AG09309 (cell line): ENCODE measurements around the gene HSPA12A.
A peak's percentile ranks its signal among the peaks of the same experiment; 100 is the strongest.

Experiments used
- DNase-seq: peaks from one replicate; pipeline ENCODE4 v3.0.0-alpha.2; 2010; ENCODE audit warnings: low read depth
- H3K4me3 ChIP-seq: 2 replicates; pipeline ENCODE4 v1.5.1; 2011; ENCODE audit warnings: mild to moderate bottlenecking, low read depth, low read length, moderate library complexity; ENCODE audit not compliant: control insufficient read depth
- TF ChIP-seq, protein P1 (sequence below): IDR thresholded peaks from 2 replicates; pipeline ENCODE4 v1.5.1; 2011; ENCODE audit warnings: mild to moderate bottlenecking, low read depth, low read length, inconsistent platforms; ENCODE audit not compliant: insufficient read depth, control insufficient read depth; ENCODE audit errors: missing control alignments

Gene HSPA12A

DNA sequence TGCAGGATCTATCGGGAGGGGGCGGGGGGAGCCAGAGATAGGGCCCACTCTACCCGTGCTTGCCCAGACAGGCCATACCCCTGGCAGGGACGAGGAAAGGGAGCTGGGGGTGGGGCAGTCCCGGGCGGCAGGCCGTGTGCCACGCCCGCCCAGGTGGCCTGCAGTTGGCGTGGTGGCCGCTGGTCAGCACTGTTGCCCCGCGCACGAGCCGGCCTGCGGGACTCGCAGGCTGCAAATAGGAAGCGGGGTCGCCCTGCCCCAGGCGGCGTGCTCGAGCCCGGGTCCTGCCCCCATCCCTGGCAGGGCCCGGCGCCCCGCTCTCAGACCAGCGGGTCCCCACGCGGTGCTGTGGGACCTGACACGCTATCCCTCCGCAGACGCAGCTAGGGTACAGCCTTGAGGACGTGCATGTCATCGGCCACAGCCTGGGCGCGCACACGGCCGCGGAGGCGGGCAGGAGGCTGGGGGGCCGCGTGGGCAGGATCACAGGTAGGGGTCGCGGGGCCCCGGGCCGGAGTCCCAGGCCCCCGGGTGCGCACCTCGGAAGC lies 114.9 kb downstream of the HSPA12A start:
- no peak overlapping the region for H3K4me3 ChIP-seq
- TF ChIP-seq, protein P1, sequence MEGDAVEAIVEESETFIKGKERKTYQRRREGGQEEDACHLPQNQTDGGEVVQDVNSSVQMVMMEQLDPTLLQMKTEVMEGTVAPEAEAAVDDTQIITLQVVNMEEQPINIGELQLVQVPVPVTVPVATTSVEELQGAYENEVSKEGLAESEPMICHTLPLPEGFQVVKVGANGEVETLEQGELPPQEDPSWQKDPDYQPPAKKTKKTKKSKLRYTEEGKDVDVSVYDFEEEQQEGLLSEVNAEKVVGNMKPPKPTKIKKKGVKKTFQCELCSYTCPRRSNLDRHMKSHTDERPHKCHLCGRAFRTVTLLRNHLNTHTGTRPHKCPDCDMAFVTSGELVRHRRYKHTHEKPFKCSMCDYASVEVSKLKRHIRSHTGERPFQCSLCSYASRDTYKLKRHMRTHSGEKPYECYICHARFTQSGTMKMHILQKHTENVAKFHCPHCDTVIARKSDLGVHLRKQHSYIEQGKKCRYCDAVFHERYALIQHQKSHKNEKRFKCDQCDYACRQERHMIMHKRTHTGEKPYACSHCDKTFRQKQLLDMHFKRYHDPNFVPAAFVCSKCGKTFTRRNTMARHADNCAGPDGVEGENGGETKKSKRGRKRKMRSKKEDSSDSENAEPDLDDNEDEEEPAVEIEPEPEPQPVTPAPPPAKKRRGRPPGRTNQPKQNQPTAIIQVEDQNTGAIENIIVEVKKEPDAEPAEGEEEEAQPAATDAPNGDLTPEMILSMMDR: peak; percentile 33
- DNase-seq: no peak

DNA sequence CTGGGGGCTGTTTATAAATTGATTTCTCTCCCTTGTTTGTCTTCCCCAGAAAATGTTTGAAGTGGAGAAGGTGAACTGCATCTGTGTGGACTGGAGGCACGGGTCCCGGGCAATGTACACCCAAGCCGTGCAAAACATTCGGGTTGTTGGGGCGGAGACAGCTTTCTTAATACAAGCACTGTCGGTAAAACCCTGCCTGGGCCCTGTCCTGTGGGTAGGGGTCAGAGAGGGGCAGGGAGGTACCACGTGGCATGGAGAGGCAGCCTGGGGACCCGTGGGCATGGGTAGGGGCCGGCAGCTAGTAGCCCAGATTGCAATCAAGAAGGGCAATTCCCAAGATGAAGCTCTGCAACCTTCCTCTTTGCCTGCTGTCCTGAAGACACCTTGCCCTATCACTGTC lies 115.6 kb downstream of the HSPA12A start:
- TF ChIP-seq, protein P1: no peak
- no peak for DNase-seq
- no peak overlapping the region for H3K4me3 ChIP-seq

DNA sequence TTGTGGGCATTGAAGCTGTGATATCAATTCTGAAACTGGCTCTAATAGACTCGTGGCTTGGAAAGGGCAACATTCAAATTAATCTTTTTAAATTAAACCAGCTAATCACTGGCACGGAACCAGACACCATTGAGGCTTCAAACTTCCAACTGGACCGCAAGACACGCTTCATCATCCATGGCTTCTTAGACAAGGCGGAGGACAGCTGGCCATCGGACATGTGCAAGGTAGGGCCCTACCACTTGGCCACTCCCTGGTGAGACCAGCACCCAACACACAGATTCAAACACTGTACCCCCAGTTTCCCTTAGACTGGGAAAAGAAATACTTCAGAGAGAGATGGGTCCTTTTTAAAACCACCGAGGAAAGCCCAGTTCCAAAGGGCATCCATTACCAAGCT lies 116.5 kb downstream of the HSPA12A start:
- no peak for DNase-seq
- H3K4me3 ChIP-seq: no peak overlapping the region
- TF ChIP-seq, protein P1: no peak

DNA sequence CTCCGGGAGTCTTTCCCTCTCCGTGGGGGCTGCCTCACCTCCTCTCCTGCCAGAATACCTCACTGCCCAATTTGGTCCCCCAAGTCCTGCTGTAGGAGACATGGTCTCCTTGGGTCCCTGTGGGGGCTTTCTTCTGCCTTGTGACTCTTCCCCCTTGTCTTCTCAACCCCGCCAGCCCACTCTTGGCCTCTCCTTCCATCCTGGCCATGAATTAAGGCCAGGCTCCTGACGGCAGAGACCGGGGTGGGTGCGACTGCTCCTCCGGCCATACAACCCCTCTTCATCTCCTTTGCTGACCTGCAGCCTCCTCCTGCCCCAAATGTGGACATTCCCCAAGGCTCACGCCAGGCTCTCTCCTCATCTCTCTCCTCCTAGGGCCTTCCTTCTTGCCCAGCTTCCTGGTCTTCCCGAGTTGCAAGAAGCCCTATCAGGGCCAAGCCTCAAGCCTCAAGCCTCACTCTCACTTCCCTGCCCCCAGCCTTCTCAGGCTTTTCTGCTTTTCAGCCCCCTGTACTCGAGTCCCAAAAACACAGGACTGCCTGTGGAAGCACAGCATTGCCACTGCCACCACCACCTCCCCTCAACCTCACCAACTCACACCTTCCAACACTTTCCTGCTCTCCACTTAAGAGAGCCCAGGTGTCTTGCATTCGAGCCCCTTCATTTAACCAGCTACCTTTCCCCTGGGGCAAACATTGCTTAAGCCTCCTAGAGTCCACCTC lies 120.3 kb downstream of the HSPA12A start:
- no peak for DNase-seq
- TF ChIP-seq, protein P1: no peak
- no peak overlapping the region for H3K4me3 ChIP-seq

DNA sequence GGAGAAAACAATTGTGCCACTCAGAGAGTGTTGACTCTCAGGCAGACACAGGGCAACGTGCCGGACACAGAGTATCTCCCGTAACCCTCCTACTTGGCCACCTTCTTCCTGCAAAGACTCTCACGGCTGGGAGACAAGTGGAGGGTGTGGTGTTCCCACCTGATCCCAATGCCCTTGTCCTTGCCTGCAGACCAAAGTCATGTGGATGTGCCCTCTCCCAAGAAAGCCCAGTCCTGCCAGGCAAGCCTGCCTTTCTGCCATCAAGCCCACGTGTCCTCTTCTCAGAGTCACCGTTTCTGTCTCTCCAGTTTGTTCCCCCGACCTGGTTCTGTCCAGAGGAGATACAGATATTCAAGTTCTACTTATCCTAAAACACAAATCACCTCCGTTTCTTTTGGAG lies 120.9 kb downstream of the HSPA12A start:
- no peak overlapping the region for H3K4me3 ChIP-seq
- TF ChIP-seq, protein P1: no peak
- no peak for DNase-seq
